Testis (tissue), 3 donors: ENCODE measurements around the gene TMEM174. TPM values are rescaled to one million over a fixed set of nuclear protein-coding genes. Genes with fewer than 3 reads are reported as not detected.

Source experiments
- DNase-seq: peaks from one replicate; pipeline ENCODE4 v3.0.0-alpha.2; 2019
- H3K27ac ChIP-seq, 2 donors: fragments of 200-600 bp; sonication (generic); one replicate each; pipeline ENCODE4 v1.5.1; 2019
- H3K27me3 ChIP-seq: fragments of 200-600 bp; sonication (generic); one replicate; pipeline ENCODE4 v1.5.1; 2019
- H3K36me3 ChIP-seq: fragments of 200-600 bp; sonication (generic); one replicate; pipeline ENCODE4 v1.5.1; 2017; ENCODE audit warnings: low read depth; ENCODE audit errors: missing control alignments
- H3K4me1 ChIP-seq: fragments of 200-600 bp; sonication (generic); one replicate; pipeline ENCODE4 v1.5.1; 2019
- H3K4me3 ChIP-seq, 2 donors: fragments of 200-600 bp; sonication (generic); one replicate each; pipeline ENCODE4 v1.5.1; 2017 to 2019
- H3K9me3 ChIP-seq: fragments of 200-600 bp; sonication (generic); one replicate; pipeline ENCODE4 v1.5.1; 2017
- CTCF ChIP-seq, 3 experiments: fragments of 450-650 bp in 2 of 3; fragments of 200-600 bp in 1 of 3; sonication (generic) in 1 of 3; IDR thresholded peaks; one replicate each; pipeline ENCODE4 v1.5.1; 2016 to 2019; ENCODE audit warnings: antibody characterized with exemption in 3 of 3, mild to moderate bottlenecking in 2 of 3, moderate library complexity in 1 of 3
- POLR2A ChIP-seq: fragments of 450-650 bp; IDR thresholded peaks from one replicate; pipeline ENCODE4 v1.6.1; 2017; ENCODE audit warnings: antibody characterized with exemption, mild to moderate bottlenecking, moderate library complexity
- WGBS, 2 donors: methylation state at CpG; one replicate each; pipeline ENCODE4 v1.1.5; 2018; 5-methylcytosine and 5-hydroxymethylcytosine counted together
- intact Hi-C: fragments of 100-400 bp; cut with DNase I; formaldehyde crosslinking; loops from one replicate; pipeline ENCODE4 v1.15.1; 2023; ENCODE audit warnings: low total_unique reads
- polyA plus RNA-seq: library from polyadenylated mRNA; stranded (reverse); fragments of 350-450 nt; fragmentation: Illumina TruSeq; extraction: RNeasy Lipid Tissue Mini Kit (QIAGEN cat#74804); gene quantifications from one replicate; pipeline ENCODE4 v1.2.3, GENCODE V29; 2014; ENCODE audit warnings: low read depth, low replicate concordance; ENCODE audit not compliant: insufficient read depth
- total RNA-seq, 2 donors: library from RNA; depleted of rRNA; stranded (reverse); fragments of >200 nt; gene quantifications; one replicate each; pipeline ENCODE4 v1.2.3, GENCODE V29; 2016

TMEM174 gene
- total and polyA plus RNA-seq, 3 donors from 2014 or later, result not detected

DNA sequence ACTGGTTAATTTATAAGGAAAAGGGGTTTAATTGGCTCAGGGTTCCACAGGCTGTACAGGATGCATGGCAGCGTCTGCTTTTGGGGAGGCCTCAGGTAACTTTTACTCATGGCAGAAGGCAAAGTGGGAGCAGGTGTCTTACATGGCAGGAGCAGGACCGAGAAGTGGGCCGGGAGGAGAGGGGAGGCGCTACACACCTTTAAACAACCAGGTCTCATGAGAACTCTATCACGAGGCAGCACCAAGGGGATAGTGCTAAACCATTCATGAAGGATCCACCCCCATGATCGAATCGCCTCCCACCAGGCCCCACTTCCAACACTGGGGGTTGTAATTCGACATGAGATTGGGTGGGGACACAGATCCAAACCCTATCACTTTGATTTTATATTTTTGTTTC is 31.0 kb upstream of the TMEM174 start:
- no peak overlapping the region for H3K27ac ChIP-seq
- no peaks in the 10 kb centered on the region for H3K4me1 ChIP-seq
- no peaks in the 10 kb centered on the region for H3K9me3 ChIP-seq
- WGBS, 2 donors, result 72 to 75% methylated on average over 8 of the region's 8 CpGs
- no peaks in the 10 kb centered on the region for H3K36me3 ChIP-seq
- H3K27me3 ChIP-seq, result no peaks in the 10 kb centered on the region
- no peak for DNase-seq
- no peak overlapping the region for H3K4me3 ChIP-seq
- intact Hi-C loops, result no loop called here
- no peak for TF ChIP-seq POLR2A
- TF ChIP-seq CTCF (IDR thresholded peaks at IDR 0.05), result no peak

DNA sequence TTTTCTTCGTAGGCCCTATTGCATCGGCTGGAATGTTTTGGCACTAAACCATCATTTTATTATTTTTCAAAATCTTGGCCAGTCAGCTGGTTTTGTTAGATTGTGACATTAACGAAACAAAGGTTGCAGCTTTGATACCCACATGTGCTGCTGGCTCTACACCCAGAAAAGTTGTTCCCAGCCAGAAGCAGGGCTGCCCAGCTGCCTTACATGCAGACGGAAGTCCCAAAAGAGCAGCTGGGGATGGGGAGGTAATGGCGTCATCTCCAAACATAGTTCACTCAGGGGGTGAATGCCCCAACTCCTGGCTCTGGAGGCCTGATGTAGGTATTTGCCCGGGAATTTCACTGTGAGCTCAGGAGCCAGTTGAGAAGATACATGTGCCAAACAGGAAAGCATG is 29.3 kb upstream of the TMEM174 start:
- Histone ChIP-seq H3K27ac (no peak overlapping the region), H3K4me3 (no peak overlapping the region), H3K4me1 (no peaks in the 10 kb centered on the region), H3K9me3 (no peaks in the 10 kb centered on the region), H3K27me3 (no peaks in the 10 kb centered on the region), H3K36me3 (no peaks in the 10 kb centered on the region)
- no peak for DNase-seq
- 73 to 83% methylated on average over 6 of the region's 6 CpGs for WGBS, 2 donors
- intact Hi-C loops, result no loop called here
- no peak for TF ChIP-seq CTCF (IDR thresholded peaks at IDR 0.05)
- no peak for TF ChIP-seq POLR2A

- no peak for DNase-seq
- H3K27me3 ChIP-seq, result no peaks in the 10 kb centered on the region
- no peak overlapping the region for H3K27ac ChIP-seq
- intact Hi-C loops, result no loop called here
- no peak for TF ChIP-seq CTCF (IDR thresholded peaks at IDR 0.05)
- no peak overlapping the region for H3K4me3 ChIP-seq
- H3K4me1 ChIP-seq, result no peaks in the 10 kb centered on the region
- 47 to 49% methylated on average over 3 of the region's 3 CpGs for WGBS, 2 donors
- no peaks in the 10 kb centered on the region for H3K9me3 ChIP-seq
- no peaks in the 10 kb centered on the region for H3K36me3 ChIP-seq
Measured at GRCh38 chr5:73149540-73149939, 23.5 kb upstream of the TMEM174 start.

DNA sequence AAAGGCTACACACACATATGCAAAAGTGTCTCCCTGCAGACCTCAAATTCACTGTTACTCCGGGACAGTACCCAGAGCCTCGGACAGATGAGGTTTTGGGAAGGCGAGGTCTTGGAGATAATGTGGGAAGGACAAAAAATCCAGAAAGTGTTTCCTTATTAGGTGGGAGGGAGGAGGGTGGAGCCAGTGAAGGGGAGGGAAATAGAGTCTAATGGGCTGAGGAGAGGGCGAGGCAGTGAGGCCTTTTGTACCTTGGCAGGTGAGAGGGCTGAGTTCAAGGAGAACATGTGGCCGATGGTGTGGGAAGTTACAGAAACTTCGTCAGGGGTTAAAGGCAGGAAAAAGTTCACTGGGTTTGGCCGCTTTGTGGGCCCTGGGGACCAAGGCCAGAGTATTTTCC is 22.1 kb upstream of the TMEM174 start:
- Histone ChIP-seq H3K36me3 (no peaks in the 10 kb centered on the region), H3K27me3 (no peaks in the 10 kb centered on the region), H3K4me3 (no peak overlapping the region), H3K27ac (no peak overlapping the region), H3K9me3 (no peaks in the 10 kb centered on the region), H3K4me1 (no peaks in the 10 kb centered on the region)
- DNase-seq, result no peak
- intact Hi-C loops, result no loop called here
- 75 to 78% methylated on average over 7 of the region's 7 CpGs for WGBS, 2 donors
- TF ChIP-seq POLR2A, result no peak
- TF ChIP-seq CTCF (IDR thresholded peaks at IDR 0.05), result no peak

DNA sequence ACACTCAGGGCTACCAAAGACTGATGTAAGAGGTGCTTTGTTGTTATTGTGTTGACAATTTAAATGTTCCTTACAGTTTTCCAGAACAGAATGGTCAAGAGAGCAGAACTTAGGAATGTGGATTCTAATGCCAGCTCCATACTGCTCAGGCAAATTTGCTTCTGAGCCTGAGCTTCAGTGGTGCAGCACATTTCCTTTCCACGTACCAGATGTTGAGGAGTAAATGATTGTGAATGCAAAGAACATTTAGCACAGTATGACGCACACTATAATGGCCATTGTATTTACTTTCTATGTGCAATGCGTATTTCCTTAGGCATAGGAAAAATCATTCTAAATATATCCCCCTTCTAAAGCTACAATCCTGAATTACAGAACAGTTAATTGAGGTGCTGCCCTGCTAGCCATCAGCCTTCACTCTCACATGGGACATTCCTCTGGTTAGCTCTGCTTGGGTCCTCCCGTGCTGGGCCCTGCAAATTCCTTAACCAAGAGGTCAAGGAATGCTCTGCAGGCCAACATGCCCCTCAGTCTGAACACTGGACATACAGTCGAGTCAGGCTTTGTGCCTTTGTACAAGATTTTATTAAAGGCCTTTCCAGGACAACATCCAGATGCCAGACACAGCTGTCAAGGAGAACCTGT is 21.1 kb upstream of the TMEM174 start:
- no peak for DNase-seq
- TF ChIP-seq CTCF (IDR thresholded peaks at IDR 0.05), result no peak
- no peak for TF ChIP-seq POLR2A
- no peak overlapping the region for H3K4me3 ChIP-seq
- intact Hi-C loops, result no loop called here
- H3K4me1 ChIP-seq, result no peaks in the 10 kb centered on the region
- H3K36me3 ChIP-seq, result no peaks in the 10 kb centered on the region
- H3K9me3 ChIP-seq, result no peaks in the 10 kb centered on the region
- H3K27me3 ChIP-seq, result no peaks in the 10 kb centered on the region
- H3K27ac ChIP-seq, result no peak overlapping the region
- 66 to 73% methylated on average over 4 to 5 of the region's 5 CpGs for WGBS, 2 donors
